Upper lobe of left lung (tissue), 6 donors: ENCODE results near the gene EYA3. TPM values are rescaled to one million over a fixed set of nuclear protein-coding genes. Genes with fewer than 3 reads are reported as not detected.

Experiments
- ATAC-seq, 2 donors: fragments of 200-7000 bp; cut with Tn5 transposase; one replicate each; pipeline ENCODE4 v1.9.1; 2022; ENCODE audit warnings: mild to moderate bottlenecking in 2 of 2, moderate library complexity in 2 of 2; ENCODE audit not compliant: low FRiP score in 2 of 2
- DNase-seq, 2 donors: peaks; one replicate each; pipeline ENCODE4 v3.0.0-alpha.2; 2019 to 2020
- H3K27ac ChIP-seq, 4 donors: fragments of 200-600 bp; sonication (generic); one replicate each; pipeline ENCODE4 v1.5.1; 2016 to 2019
- H3K27me3 ChIP-seq, 4 donors: fragments of 200-600 bp; sonication (generic); one replicate each; pipeline ENCODE4 v1.5.1; 2017 to 2019
- H3K36me3 ChIP-seq, 4 donors: fragments of 200-600 bp; sonication (generic); one replicate each; pipeline ENCODE4 v1.5.1; 2016 to 2019
- H3K4me1 ChIP-seq, 4 donors: fragments of 200-600 bp; sonication (generic); one replicate each; pipeline ENCODE4 v1.5.1; 2018 to 2019
- H3K4me3 ChIP-seq, 4 donors: fragments of 200-600 bp; sonication (generic); one replicate each; pipeline ENCODE4 v1.5.1; 2017 to 2019; ENCODE audit warnings: mild to moderate bottlenecking in 2 of 4, moderate library complexity in 1 of 4
- H3K9me3 ChIP-seq, 4 donors: fragments of 200-600 bp; sonication (generic); one replicate each; pipeline ENCODE4 v1.5.1; 2018 to 2019
- CTCF ChIP-seq, 6 experiments: fragments of 450-650 bp in 4 of 6; fragments of 200-600 bp in 2 of 6; sonication (generic) in 2 of 6; IDR thresholded peaks; one replicate each; pipeline ENCODE4 v1.5.1; 2016 to 2019; ENCODE audit warnings: antibody characterized with exemption in 6 of 6
- EP300 ChIP-seq, 4 donors: sonication (generic); formaldehyde crosslinking; IDR thresholded peaks; one replicate each; pipeline ENCODE4 v1.5.1; 2017; ENCODE audit warnings: antibody characterized with exemption in 4 of 4, control low read depth in 2 of 4
- POLR2A ChIP-seq, 4 donors: fragments of 450-650 bp; IDR thresholded peaks; one replicate each; pipeline ENCODE4 v1.5.1; 2016 to 2017; ENCODE audit warnings: antibody characterized with exemption in 4 of 4, mild to moderate bottlenecking in 2 of 4
- POLR2AphosphoS5 ChIP-seq, 2 donors: sonication (generic); formaldehyde crosslinking; IDR thresholded peaks; one replicate each; pipeline ENCODE4 v1.5.1; 2017; ENCODE audit warnings: antibody characterized with exemption in 2 of 2
- WGBS, 2 donors: methylation state at CpG; one replicate each; pipeline ENCODE4 v1.1.5; 2017 to 2018; 5-methylcytosine and 5-hydroxymethylcytosine counted together
- total RNA-seq, 6 donors: library from RNA; depleted of rRNA in 4 of 6; stranded (reverse); fragments of >200 nt in 4 of 6; gene quantifications; one replicate each; pipeline versions ENCODE4 v1.1.0 to v1.2.1, GENCODE V29; 2016 to 2021
- donor health status: DM: no; HTN: no; CAD: no; lungs with moderate emphysema.
- donor health status: DM: no; HTN: yes; CAD: no; lungs with severe emphysema.

EYA3 gene
- total RNA-seq, 6 donors from 2014 or later = 15.9 to 23.4 (median 22.0) TPM

DNA sequence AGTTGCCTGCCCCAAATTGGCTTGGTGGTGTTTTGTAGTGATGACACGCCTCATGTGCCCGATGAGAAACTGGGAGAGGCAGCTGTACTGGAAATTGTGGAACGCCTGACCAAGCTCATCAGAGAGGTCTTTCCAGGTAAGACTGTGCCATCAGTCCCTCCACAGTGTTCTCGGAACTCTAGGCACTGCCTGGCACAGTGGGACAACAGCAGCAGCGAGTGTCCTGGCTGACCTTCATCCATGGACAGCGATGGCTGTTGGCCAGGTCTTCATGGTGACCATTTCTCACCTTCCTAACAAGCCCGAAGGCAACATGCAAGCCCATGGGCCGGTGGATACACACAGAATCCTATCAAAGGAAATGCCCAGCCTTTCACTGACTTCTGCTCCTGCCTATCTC is 139.4 kb downstream of the EYA3 start:
- Histone ChIP-seq H3K27ac (no peak overlapping the region), H3K4me1 (no peaks in the 10 kb centered on the region), H3K9me3 (no peaks in the 10 kb centered on the region), H3K27me3 (no peaks in the 10 kb centered on the region), H3K4me3 (no peak overlapping the region), H3K36me3 (peaks cover 0 to 4% (median 0%) of the 10 kb centered on the region in 4 donors)
- TF ChIP-seq POLR2A (IDR thresholded peaks at IDR 0.05) = no peak
- no peak for TF ChIP-seq CTCF (IDR thresholded peaks at IDR 0.05)
- TF ChIP-seq EP300 (IDR thresholded peaks at IDR 0.05) = no peak
- TF ChIP-seq POLR2AphosphoS5 (IDR thresholded peaks at IDR 0.05) = no peak
- 77 to 93% methylated on average over 2 to 8 of the region's 8 CpGs for WGBS, 2 donors
- ATAC-seq (no peak), DNase-seq (no peak)

DNA sequence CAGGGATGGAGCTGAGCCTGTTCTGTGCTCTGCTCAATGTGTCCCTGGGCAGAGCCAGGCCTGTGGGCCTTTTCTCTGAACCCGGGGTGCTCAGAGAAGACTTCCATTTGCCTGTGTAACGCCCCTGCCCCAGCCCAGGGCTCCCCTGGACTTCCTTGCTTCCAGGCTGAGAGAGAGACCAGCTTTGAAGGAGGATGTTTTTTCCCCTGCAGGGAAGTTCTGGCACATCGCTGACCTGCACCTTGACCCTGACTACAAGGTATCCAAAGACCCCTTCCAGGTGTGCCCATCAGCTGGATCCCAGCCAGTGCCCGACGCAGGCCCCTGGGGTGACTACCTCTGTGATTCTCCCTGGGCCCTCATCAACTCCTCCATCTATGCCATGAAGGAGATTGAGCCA is 143.4 kb downstream of the EYA3 start:
- H3K9me3 ChIP-seq = no peaks in the 10 kb centered on the region
- no peak overlapping the region for H3K4me3 ChIP-seq
- peaks cover 0 to 13% (median 6%) of the 10 kb centered on the region in 4 donors for H3K4me1 ChIP-seq
- ATAC-seq (no peak), DNase-seq (no peak)
- no peak for TF ChIP-seq CTCF (IDR thresholded peaks at IDR 0.05)
- TF ChIP-seq POLR2AphosphoS5 (IDR thresholded peaks at IDR 0.05) = no peak
- no peak for TF ChIP-seq EP300 (IDR thresholded peaks at IDR 0.05)
- TF ChIP-seq POLR2A (IDR thresholded peaks at IDR 0.05) = no peak
- peaks cover 0 to 4% (median 0%) of the 10 kb centered on the region in 4 donors for H3K36me3 ChIP-seq
- peak overlapping the region in 1 of 4 donors; percentile 85 for H3K27ac ChIP-seq
- H3K27me3 ChIP-seq = no peaks in the 10 kb centered on the region
- WGBS, 2 donors = 80 to 100% methylated on average over 2 to 5 of the region's 5 CpGs

GRCh38 chr1:27941671-27942540 is 146.5 kb downstream of the EYA3 start:
- Histone ChIP-seq H3K36me3 (no peaks in the 10 kb centered on the region), H3K4me3 (no peak overlapping the region), H3K27me3 (no peaks in the 10 kb centered on the region), H3K9me3 (no peaks in the 10 kb centered on the region), H3K27ac (peak overlapping the region in 2 of 4 donors; percentile 14 to 85), H3K4me1 (peaks cover 0 to 13% (median 6%) of the 10 kb centered on the region in 4 donors)
- ATAC-seq = peak in 1 of 2 donors; percentile 56
- WGBS, 2 donors = 77 to 82% methylated on average over 12 of the region's 12 CpGs
- no peak for DNase-seq
- TF ChIP-seq POLR2A (IDR thresholded peaks at IDR 0.05) = no peak
- no peak for TF ChIP-seq POLR2AphosphoS5 (IDR thresholded peaks at IDR 0.05)
- no peak for TF ChIP-seq EP300 (IDR thresholded peaks at IDR 0.05)
- TF ChIP-seq CTCF (IDR thresholded peaks at IDR 0.05) = no peak

DNA sequence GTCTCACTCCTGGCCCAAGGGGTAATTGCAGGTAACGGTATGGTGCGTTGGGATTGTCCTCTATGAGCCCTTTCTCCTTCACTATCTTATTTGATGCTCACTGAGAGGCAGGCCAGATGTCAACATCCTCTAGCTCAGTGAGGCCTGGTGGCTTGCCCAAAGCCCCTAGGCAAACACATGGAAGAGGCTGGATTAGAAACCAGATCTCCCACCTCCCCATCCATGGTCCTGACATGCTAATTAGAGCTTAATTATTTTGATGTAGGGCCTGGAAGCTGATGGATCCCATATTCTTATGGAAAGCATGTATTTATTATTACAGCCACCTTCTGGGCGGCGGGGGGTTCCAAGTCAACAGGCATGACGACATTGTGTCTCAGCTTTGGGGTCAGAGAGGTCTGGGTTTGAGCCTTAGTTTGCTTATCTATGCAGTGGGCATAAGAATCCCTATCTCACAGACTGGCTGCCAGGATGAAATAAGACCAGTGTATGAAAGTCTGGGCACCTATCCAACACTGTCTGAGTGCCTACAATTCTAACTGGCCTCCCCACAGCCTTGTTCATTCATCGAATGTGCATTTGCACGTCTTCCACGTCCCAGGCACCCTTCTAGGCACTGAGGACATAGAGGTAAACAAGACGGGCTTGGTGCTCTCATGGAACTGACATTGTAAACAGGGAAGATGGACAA is 147.4 kb downstream of the EYA3 start:
- peak overlapping the region in 2 of 4 donors; percentile 14 to 19 for H3K27ac ChIP-seq
- WGBS, 2 donors = 87 to 92% methylated on average over 9 of the region's 9 CpGs
- ATAC-seq (no peak), DNase-seq (no peak)
- peaks cover 0 to 13% (median 6%) of the 10 kb centered on the region in 4 donors for H3K4me1 ChIP-seq
- no peak overlapping the region for H3K4me3 ChIP-seq
- no peaks in the 10 kb centered on the region for H3K27me3 ChIP-seq
- H3K9me3 ChIP-seq = no peaks in the 10 kb centered on the region
- TF ChIP-seq POLR2AphosphoS5 (IDR thresholded peaks at IDR 0.05) = no peak
- TF ChIP-seq POLR2A (IDR thresholded peaks at IDR 0.05) = no peak
- TF ChIP-seq EP300 (IDR thresholded peaks at IDR 0.05) = no peak
- TF ChIP-seq CTCF (IDR thresholded peaks at IDR 0.05) = no peak
- H3K36me3 ChIP-seq = no peaks in the 10 kb centered on the region
